Stimulated activated CD8-positive, alpha-beta memory T cell treated with anti-CD3 and anti-CD28 coated beads, Interleukin-12 subunit alpha, Interleukin-12 subunit beta, amount 100 ng/mL, for 1 hour (primary cell): ENCODE measurements around the gene GNG7.
"Not testable (repeated sequence)": the region's sequence is repeated elsewhere in the genome, so short reads cannot be mapped to it uniquely, and the experiment has no call there.

Experiments
- DNase-seq: peaks from one replicate; pipeline ENCODE4 v3.0.0-alpha.2; 2020; ENCODE audit warnings: low read depth

GNG7 gene

DNA sequence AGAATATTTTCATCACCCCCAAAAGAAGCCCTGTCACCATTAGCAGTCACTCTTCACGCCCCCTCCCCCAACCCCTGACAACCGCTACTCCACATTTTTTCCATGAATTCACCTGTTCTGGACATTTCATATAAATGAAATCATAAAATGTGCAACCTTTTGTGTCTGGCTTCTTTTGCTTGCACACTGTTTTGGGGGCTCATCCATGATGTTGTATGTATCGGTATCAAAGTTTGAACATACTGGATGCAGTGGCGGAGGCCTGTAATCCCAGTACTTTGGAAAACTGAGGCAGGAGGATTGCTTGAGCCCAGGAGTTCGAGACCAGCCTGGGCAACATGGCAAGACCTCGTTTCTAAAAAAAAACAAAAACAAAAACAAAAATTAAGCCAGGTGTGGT, 219.4 kb downstream of the GNG7 start:
- no peak for DNase-seq

GRCh38 chr19:2482354-2483038, 220.0 kb downstream of the GNG7 start:
- no peak for DNase-seq

GRCh38 chr19:2481466-2481865, 221.0 kb downstream of the GNG7 start:
- DNase-seq = no peak

DNA sequence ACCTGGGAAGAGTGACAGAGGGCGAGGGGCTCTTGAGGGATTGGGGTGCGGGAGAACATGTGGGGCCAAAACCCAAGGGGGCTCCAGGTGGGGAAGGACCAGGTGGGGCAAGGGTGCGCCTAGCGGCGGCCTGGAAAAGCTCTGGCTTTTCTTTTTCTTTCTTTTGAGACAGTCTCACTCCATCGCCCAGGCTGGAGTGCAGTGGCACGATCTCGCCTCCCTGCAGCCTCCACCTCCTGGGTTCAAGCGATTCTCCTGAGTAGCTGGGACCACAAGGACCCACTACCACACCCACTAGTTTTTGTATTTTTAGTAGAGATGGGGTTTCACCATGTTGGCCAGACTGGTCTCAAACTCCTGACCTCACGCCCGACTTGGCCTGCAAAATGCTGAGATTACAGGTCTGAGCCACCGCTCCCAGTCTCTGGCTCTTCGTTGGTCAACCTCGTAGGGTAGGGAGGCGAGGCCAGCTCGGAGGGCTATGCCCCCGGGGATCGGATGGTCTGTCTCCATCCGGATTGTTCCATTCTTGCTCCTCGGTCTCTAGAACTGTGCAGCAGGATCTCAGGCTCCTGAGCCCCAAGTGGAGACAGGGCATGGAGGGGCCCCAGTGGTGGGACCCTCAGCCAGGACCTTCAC, 222.8 kb downstream of the GNG7 start:
- DNase-seq = no peak

GRCh38 chr19:2478756-2479555, 223.5 kb downstream of the GNG7 start:
- peak; percentile 47 for DNase-seq

DNA sequence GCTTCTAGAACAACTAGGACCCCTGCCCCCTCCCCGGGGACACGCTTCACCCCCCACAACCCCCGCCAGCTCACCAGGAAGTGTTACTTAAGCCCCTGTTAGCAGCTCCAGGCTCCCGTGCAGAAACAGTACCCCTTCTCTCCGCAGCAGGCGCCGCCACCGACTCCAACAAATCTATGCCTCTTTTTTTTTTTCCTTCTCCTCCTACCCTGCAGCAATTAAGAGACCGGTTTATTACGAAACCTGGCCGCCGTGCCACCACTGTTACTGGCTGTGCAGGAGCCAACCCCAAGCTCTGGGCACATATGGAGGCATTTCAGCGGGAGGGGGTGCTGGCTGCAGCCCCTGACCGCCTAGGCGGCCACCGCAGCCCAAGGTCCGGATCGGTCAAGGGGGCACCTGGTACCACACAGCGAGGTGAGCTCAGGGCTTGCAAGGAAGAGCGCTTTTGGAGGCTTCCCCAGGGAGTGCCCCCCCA, 224.2 kb downstream of the GNG7 start:
- no peak for DNase-seq

DNA sequence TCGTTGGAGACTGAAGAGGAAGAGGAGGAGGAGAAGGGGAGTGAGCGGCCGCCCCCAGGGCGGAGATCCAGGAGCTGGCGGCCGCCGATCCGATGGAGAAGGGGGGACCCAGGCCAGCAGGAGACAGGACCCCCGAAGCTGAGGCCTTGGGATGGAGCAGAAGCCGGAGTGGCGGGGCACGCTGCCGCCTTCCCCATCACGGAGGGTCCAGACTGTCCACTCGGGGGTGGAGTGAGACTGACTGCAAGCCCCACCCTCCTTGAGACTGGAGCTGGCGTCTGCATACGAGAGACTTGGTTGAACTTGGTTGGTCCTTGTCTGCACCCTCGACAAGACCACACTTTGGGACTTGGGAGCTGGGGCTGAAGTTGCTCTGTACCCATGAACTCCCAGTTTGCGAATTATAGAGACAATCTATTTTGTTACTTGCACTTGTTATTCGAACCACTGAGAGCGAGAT, 224.7 kb downstream of the GNG7 start:
- no peak for DNase-seq

GRCh38 chr19:2477141-2477710, 225.3 kb downstream of the GNG7 start:
- DNase-seq = no peak

- peak; percentile 53 for DNase-seq
Measured at GRCh38 chr19:2476451-2477140, 225.9 kb downstream of the GNG7 start.

GRCh38 chr19:2475702-2476450, 226.6 kb downstream of the GNG7 start, which contains the start of gene GADD45B:
TSS of gene GADD45B (plus strand) at chr19:2476127. CDS start at chr19:2476359, 232 bp downstream.
- DNase-seq = peak; percentile 96

GRCh38 chr19:2475018-2475701, 227.3 kb downstream of the GNG7 start:
- peak; percentile 19 for DNase-seq

DNA sequence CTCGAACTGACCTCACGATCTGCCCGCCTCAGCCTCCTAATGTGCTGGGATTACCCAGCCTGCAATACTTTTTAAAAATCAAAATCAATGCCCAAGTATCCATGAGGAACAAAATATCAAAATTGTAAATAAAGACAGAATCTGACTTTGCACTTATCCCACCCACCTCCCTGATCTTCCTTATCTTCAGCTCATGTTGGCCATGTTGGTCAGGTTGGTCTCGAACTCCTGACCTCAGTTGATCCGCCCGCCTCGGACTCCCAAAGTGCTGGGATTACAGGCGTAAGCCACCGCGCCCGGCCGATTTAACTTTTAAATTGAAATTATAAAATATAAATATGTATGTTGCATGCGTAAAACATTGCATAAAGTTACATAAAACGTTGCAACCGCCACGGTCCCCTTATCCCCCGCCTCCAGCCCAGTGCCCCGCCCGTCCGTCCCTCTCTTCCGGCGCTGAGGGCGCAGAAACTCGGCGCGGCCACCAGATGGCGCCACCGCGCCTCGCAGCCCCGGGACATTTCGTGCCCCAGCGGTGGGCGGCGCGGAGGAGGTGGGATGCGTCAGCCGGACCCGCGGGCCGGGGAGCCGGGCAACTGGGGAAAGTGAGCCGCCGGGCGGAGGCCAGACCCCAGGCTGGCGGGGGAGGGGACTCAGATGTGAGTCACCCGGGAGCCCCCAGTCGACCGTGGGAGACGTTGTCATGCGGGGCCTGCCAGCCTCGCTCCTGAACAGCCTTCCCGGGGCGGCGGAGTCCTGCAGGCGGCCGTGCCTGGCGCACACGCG, 228.1 kb downstream of the GNG7 start:
- DNase-seq = peak; percentile 81

- DNase-seq = not testable (repeated sequence)
Measured at GRCh38 chr19:2469915-2470200, 232.6 kb downstream of the GNG7 start.

GRCh38 chr19:2469102-2469914, 233.2 kb downstream of the GNG7 start:
- DNase-seq = no peak

- no peak for DNase-seq
Measured at GRCh38 chr19:2468596-2468995, 233.9 kb downstream of the GNG7 start.

GRCh38 chr19:2464389-2464788, 238.1 kb downstream of the GNG7 start:
- DNase-seq = no peak

DNA sequence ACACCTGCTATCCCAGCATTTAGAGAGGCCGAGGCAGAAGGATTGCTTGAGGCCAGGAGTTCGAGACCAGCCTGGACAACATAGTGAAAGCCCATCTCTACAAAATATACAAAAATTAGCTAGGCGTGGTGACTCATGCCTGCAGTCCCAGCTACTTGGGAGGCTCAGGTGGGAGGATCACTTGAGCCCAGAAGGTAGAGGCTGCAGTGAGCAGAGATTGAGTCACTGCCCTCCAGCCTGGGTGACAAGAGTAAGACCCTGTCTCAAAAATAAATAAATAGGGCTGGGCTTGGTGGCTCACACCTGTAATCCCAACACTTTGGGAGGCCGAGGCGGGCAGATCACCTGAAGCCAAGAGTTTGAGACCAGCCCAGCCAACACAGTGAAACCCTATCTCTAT, 238.8 kb downstream of the GNG7 start:
- not testable (repeated sequence) for DNase-seq

GRCh38 chr19:2462635-2463421, 239.7 kb downstream of the GNG7 start:
- no peak for DNase-seq
